Pulmonary artery endothelial cell (primary cell): ENCODE measurements around the gene LINC00237. TPM values are rescaled to one million over a fixed set of nuclear protein-coding genes. Genes with fewer than 3 reads are reported as not detected.

ENCODE experiments used
- DNase-seq: peaks from one replicate; pipeline ENCODE4 v3.0.0-alpha.2; 2011; ENCODE audit warnings: low read depth, low spot score
- total RNA-seq: library from RNA; depleted of rRNA; stranded (reverse); fragments of >200 nt; gene quantifications from 2 replicates; pipeline ENCODE4 v1.2.3, GENCODE V29; 2014

Gene LINC00237
- total RNA-seq, 1 donor from 2014 or later = not detected

- DNase-seq = peak; percentile 78
Observed at GRCh38 chr20:21125849-21126580, 19.9 kb upstream of the LINC00237 start, which contains the start of gene KIZ. Gene KIZ (plus strand): TSS chr20:21126082. CDS start chr20:21126116, 34 bp downstream.

GRCh38 chr20:21125072-21125848 lies 19.1 kb upstream of the LINC00237 start:
- DNase-seq = no peak

- DNase-seq = no peak
Observed at GRCh38 chr20:21124190-21124589, 18.0 kb upstream of the LINC00237 start.

DNA sequence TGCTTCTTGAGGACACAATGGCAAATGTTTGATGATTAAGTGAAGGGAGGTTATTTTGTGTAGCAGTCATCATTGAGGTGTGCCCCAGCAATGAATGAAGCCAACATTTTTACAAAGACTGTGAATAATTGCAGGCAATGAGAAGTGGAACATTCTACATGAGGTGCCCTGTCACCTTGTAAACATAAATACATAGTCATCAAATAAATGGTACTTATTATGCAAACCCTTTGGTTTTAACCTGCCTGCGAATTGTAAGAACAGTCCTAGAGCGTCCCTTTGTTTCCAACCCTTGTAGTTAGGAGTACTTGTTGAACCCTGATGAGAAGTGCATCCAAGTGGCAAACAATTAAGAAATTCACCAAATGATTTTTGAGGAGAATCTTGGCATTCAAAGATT lies 12.6 kb upstream of the LINC00237 start:
- no peak for DNase-seq

- no peak for DNase-seq
Observed at GRCh38 chr20:21118138-21118537, 12.0 kb upstream of the LINC00237 start.

- DNase-seq = no peak
Observed at GRCh38 chr20:21117521-21117920, 11.4 kb upstream of the LINC00237 start.

DNA sequence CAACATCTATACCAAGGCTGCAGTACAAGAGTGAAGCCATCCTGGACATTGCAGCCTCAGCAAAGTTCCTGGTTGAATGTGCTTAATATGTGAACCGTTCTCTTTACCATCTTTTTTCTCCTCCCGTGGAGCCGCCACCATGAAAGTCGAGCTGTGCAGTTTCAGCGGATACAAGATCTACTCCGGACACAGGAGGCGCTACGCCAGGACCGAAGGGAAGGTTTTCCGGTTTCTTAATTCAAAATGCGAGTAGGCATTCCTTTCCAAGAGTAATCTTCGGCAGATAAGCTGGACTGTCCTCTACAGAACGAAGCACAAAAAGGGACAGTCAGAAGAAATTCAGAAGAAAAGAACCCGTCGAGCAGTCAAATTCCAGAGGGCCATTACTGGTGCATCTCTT lies 8.4 kb upstream of the LINC00237 start:
- no peak for DNase-seq

DNA sequence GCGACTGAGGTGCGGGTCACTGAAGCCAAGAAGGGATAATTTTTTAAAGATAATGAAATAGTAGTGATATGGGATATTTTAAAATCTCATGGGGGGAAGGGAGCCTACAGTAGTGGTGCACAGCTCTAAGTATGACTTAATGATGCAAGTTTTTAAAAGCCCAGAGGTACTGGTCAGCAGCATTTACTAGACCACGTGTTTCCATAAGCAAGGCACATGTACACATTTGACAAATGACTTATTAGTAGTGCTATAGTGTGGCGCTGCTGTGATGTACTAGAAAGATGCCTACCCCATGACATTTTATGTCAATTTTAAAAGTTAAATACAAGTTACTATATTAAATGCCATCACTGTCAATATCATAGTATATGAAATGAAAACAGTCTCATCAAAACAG lies 7.5 kb upstream of the LINC00237 start:
- no peak for DNase-seq

DNA sequence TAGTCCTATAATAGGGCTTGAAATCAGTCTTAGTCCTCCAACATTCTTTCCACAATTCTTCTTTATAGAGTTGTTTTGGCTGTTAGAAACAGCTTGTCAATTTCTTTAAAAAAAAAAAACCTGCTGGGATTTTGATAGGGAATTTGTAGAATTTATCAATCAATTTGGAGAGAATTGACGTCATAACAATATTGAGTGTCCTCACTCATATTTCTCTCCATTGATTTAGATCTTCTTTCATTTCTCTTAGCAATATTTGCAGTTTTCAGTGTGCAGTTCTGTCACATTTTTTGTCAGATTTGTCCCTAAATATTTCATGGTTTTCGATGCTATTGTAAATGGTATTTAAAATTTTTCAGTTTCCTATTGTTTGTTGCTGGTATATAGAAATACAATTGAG lies 5.3 kb upstream of the LINC00237 start:
- no peak for DNase-seq

- DNase-seq = no peak
Observed at GRCh38 chr20:21110811-21111210, 4.7 kb upstream of the LINC00237 start.

DNA sequence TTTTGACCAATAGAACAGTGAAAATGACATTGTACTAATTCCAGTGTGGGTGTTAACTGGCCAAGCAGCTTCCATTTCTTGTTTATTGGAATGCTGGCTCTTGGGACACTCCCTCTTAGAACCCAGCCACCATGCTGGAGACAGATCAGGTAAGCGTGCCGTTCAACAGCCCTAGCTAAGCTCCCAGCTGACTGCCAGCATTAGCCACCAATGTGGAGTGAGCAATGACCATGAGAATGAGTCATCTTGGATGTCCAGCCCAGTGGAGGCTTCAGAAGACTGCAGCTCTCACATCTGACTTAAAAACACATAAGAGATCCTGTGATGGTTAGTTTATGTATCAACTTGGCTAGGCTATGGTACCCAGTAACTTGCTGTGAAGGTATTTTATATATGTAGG lies 3.0 kb upstream of the LINC00237 start:
- no peak for DNase-seq

GRCh38 chr20:21105429-21106170 lies 558 bp downstream of the LINC00237 start:
- DNase-seq = no peak

- no peak for DNase-seq
Observed at GRCh38 chr20:21104921-21105320, 1.2 kb downstream of the LINC00237 start.

GRCh38 chr20:21104466-21104761 lies 1.7 kb downstream of the LINC00237 start:
- no peak for DNase-seq

GRCh38 chr20:21103582-21104465 lies 2.3 kb downstream of the LINC00237 start:
- no peak for DNase-seq

DNA sequence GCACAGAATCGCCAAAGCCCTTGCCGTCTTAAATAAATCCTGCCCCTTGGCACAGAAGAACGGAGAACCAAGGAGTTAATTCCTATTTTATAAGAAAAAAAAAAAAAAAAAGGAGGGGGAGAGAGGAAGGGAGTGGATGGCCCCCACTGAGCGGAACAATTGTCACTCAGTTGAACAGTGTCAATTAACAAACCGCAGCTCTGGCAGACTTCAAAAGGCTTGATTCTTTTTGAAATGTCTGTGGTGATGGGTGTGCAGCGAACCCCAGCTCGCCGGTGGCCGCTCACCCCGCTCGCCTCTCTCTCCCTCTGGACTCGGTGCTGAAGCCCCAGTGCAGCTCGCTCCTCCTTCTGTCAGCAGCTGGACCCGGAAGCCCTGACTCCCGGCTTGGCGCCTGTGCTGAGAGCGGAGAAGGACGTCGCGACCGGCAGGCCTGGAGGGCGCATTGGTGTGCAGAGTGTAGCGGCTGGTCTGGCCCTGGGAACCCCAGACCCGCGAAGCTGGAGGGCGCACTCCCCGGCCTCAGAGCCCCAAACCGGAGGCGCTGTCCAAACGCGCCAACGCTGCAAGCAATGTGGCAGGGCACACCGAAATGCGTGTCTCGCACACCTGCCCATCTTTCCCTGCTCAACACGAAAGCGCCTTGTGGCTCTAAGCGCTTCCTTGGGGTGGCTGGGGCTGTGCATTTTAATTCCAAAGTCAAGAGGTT lies 3.4 kb downstream of the LINC00237 start:
- DNase-seq = no peak

DNA sequence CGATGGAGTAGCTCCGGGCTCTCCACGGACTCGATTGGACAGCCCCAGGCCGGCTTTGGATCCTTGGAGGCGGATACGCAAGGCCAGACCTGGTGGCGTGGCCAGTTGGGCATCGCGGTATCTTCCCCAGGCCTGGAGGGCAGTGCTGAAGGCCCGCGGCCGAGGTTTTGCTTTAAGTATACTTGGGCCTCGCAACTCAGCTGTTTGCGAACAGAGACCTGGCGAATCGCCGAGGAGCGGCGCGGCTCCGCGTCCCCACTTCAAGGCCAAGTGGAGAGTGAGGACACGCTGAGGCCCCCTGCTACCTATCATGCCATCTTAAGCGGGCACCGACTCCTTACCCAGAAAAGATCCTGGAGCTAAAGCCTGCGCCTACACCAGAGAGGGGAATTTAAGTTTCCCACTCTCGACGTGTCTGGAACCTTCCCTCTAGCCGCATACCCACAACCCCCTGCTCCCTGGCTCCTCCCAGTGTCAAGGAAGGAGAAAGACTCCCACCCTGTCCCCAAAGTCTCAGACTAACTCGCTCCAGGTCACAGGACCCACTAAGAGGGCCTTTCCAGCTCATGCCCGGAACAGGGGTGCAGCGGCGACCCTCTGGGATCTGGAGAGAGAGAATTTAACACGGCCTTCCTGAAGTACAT lies 4.1 kb downstream of the LINC00237 start:
- no peak for DNase-seq

- no peak for DNase-seq
Observed at GRCh38 chr20:21101453-21101931, 4.7 kb downstream of the LINC00237 start.

DNA sequence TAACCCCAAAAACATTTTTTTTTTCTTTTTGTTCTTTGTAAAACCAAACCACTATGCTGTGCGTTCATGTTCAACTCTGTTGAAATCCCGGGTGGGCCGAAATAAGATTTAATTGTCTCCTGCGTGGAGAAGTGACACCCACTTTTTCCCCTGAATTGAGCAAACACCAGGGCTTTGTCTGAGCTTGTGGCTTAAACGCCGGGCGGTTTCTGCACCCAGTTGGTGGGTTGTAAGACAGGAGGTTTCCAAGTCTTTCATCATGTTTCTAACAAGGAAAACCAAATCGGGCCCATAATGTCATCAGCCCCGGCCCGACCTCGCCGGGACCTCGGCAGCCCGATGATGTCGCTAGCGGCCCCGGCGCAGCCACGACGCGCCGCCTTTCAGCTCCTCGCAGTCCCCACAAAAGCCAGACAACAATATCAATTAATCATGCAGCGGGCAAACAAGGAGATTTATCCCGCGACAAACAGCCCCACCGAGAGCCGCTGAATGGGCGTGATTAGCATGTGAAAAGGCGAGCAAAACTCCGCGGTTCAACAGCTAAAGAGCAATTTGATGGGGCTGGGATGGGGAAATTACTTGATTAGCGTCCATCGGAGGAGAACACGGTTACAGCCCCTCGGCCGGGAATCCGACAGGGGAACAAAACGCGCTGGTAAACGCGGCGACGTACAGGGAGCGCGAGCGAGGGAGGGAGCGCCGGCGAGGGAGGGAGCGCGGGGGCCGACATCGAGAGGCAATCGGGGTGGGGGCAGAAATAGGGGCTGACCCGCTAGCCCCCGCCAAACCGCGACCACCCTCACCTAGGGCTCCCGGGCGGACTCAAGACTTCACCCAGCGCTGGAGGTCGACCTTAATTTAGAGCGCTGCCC lies 5.3 kb downstream of the LINC00237 start:
- no peak for DNase-seq
